GM21737 (cell line): Measurements from ENCODE around the gene GPR161.

Experiments
- ATAC-seq: cut with Tn5 transposase; IDR thresholded peaks from one replicate; pipeline ENCODE4 v1.9.1; 2021; ENCODE audit warnings: mild to moderate bottlenecking, moderate library complexity; ENCODE audit not compliant: unreplicated experiment

The GPR161 gene

DNA sequence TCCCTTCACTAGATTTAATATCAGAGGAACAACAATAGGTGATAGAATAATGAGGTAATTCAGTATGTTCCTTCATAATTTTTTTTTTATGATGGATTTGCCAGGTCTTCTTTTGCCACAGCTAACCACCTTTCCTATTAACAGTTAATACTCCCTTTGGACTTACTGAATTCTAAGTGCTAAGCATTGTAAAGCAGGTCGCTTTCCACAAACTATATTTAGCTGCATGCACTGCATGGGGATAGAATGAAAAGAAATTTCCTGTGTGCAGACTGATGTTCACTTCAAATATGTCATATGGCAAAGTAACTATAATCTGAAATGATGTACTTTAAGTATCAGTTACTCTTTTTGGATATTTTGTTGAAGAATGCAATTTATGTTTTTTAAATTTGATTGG, 85.8 kb downstream of the GPR161 start:
- ATAC-seq, result no peak

DNA sequence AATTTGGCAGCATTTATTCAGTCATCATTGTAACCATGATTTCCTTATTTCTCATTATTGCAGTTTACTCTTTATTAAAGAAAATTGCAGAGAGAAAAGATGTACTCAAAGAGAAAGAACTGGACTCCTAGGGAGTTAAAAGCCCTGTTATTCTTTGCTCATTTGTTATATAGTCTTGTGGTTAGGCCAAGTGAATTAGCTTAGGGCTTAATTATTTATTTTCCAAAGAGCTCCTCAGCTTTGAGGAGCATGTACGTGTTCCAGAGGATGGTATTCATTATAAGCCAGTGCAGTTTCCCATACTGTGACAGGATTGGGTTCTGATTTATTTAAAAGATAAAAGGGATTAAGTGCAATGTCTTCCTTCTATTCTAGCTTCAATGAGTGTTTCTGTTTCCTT, 86.4 kb downstream of the GPR161 start:
- ATAC-seq, result no peak

DNA sequence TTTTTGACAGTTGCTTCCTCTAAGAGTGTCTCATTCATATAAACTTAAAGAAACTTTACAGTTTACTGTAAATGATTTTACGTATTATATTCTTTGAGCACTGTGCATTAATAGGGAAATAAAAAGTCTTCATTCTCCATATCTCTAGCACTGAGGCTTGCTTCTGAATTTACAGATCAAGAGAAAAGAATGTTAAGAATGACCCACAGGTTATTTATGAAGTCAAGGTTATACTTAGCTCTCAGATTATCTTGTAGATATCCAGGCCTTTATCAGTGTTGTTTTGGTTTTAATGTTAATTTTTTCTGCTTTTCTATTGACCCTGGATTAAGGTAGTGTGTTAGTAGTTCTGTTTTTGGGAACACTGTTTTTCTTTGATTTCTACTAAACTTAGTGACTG, 91.4 kb downstream of the GPR161 start:
- ATAC-seq, result no peak

DNA sequence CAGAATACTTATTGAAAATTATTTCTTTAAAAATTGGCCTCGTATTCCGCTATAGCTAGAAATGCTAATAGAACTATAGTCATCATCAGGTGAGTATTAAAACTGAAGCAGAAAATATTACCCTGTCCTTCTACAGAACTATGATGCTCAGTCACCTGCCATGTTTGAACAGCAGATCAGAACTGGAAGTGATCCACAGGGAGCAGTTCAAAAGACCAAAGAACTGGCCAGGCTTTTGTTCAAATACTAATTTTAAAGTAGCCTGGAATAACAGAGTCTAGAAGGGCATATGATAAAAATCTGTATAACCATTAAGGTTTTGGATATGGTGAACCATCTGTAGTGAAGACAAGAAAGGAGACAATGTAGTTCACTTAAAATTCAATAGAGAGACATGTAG, 94.4 kb downstream of the GPR161 start:
- no peak for ATAC-seq

DNA sequence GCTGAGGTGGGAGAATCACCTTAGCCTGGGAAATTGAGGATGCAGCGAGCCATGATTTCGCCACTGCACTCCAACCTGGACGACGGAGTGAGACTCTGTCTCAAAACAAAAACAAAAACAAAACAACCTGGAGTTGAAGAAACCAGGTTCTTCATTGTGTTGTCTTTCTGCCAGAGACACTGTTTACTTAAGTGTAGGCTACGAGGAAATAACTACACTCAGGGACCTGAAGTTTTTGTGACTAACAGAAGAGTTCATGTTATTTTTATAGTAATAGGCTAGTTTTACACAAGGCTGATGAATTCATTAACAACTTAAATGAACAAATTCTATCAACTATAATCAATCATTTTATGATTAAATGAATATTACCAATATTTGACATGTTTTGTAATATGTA, 101.4 kb downstream of the GPR161 start:
- no peak for ATAC-seq

DNA sequence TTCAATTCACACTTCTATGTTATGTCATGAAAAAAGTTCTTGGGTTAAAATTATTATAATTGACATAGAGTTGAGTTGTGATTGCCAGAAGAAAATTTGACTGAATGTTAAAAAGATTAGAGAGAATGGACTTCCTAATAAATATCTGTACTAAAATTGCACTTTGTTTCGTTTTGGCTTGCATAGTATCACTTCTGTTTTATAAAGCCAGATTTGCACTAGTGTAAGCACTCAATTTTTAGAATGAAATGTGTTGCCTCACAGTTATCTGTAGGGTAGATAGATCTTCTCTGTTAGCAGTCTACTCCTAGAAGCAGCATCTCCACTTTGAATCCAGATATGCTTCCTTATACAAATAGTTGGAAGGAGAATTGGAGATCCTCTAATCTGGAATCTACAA, 104.7 kb downstream of the GPR161 start:
- no peak for ATAC-seq

DNA sequence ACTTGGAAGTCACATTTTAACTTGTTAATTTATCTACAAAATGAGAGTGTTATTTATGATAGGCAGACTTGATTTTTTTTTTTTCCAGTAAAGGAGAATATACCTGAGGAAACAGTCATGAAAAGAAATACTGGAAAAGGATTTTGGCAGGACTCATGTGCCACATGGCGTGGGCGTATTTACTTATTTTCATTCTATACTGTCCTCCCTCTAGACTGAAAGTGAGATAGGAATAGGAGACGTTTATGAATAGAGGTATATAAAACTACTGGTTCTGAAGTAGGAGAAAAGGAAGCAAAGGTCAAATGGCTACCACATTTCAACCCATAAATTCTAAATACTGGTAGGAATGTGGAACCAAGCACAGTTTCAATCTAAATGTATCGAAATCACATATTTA, 105.1 kb downstream of the GPR161 start:
- no peak for ATAC-seq

DNA sequence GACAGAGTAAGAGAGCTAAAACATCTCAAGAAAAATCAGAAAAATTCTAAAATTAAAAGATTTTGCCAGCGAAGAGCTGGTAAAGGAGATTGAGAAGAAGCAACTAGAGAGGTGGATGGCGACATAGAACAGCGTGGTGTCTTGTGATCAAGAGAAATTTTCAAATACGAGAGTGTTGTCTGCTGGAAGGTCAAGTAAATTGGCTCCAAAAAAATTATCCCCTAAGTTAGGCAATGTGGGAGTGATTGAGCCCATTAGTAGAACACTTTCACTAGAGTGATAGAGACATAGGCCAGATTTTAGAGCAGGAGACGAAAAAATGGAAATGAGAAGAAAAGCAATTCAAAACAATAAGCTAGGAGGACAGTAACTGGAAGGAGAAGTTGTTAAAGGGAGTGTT, 105.5 kb downstream of the GPR161 start:
- no peak for ATAC-seq
